Uterus (tissue), 4 donors: Measurements from ENCODE around the gene CACHD1. TPM values are rescaled to one million over a fixed set of nuclear protein-coding genes. Genes with fewer than 3 reads are reported as not detected.

Experiments
- DNase-seq, 2 donors: peaks; one replicate each; pipeline ENCODE4 v3.0.0-alpha.2; 2019 to 2020
- H3K27ac ChIP-seq, 2 donors: fragments of 200-600 bp; sonication (generic); 1 replicate in 1 of 2; 2 replicates in 1 of 2; pipeline ENCODE4 v1.5.1; 2016 to 2018
- H3K27me3 ChIP-seq, 2 donors: fragments of 200-600 bp; sonication (generic); one replicate each; pipeline ENCODE4 v1.5.1; 2018 to 2019; ENCODE audit warnings: control low read depth in 1 of 2
- H3K36me3 ChIP-seq, 2 donors: fragments of 200-600 bp; sonication (generic); one replicate each; pipeline ENCODE4 v1.5.1; 2019; ENCODE audit warnings: control low read depth in 1 of 2
- H3K4me1 ChIP-seq, 2 donors: fragments of 200-600 bp; sonication (generic); one replicate each; pipeline ENCODE4 v1.5.1; 2018 to 2019; ENCODE audit warnings: control low read depth in 1 of 2
- H3K4me3 ChIP-seq, 2 donors: fragments of 200-600 bp; sonication (generic); 1 replicate in 1 of 2; 2 replicates in 1 of 2; pipeline ENCODE4 v1.5.1; 2018 to 2019; ENCODE audit warnings: mild to moderate bottlenecking in 1 of 2
- H3K9me3 ChIP-seq, 2 donors: fragments of 200-600 bp; sonication (generic); one replicate each; pipeline ENCODE4 v1.5.1; 2019; ENCODE audit warnings: control low read depth in 1 of 2
- CTCF ChIP-seq, 4 experiments: fragments of 200-600 bp in 2 of 4; fragments of 450-650 bp in 2 of 4; sonication (generic) in 2 of 4; IDR thresholded peaks; one replicate each; pipeline ENCODE4 v1.5.1; 2016 to 2019; ENCODE audit warnings: antibody characterized with exemption in 4 of 4, mild to moderate bottlenecking in 2 of 4, moderate library complexity in 1 of 4
- POLR2A ChIP-seq, 2 donors: fragments of 450-650 bp; IDR thresholded peaks; one replicate each; pipeline ENCODE4 v1.6.1; 2016; ENCODE audit warnings: antibody characterized with exemption in 2 of 2, mild to moderate bottlenecking in 1 of 2, moderate library complexity in 1 of 2
- intact Hi-C: fragments of 100-400 bp; cut with DNase I; formaldehyde crosslinking; loops from one replicate; pipeline ENCODE4 v1.15.1; 2023; ENCODE audit warnings: low total_unique reads
- total RNA-seq, 4 donors: library from RNA; depleted of rRNA in 3 of 4; stranded (reverse); fragments of >200 nt in 3 of 4; gene quantifications; one replicate each; pipeline versions ENCODE4 v1.1.0 to v1.2.4, GENCODE V29; 2014 to 2023
- donor health status: DM: yes; HTN: yes; CAD: no.

CACHD1 gene
- total RNA-seq, 4 donors from 2014 or later = 19.2 to 39.9 (median 28.8) TPM

- H3K27me3 ChIP-seq = no peaks in the 10 kb centered on the region
- no peaks in the 10 kb centered on the region for H3K4me1 ChIP-seq
- no peaks in the 10 kb centered on the region for H3K36me3 ChIP-seq
- no peaks in the 10 kb centered on the region for H3K9me3 ChIP-seq
- no peak overlapping the region for H3K27ac ChIP-seq
- no peak overlapping the region for H3K4me3 ChIP-seq
- TF ChIP-seq POLR2A (IDR thresholded peaks at IDR 0.05) = no peak
- no peak for TF ChIP-seq CTCF (IDR thresholded peaks at IDR 0.05)
- no peak for DNase-seq
- intact Hi-C loops = no loop called here
These were observed 221.7 kb downstream of the CACHD1 start for GRCh38 chr1:64691626-64692025.

- no peaks in the 10 kb centered on the region for H3K36me3 ChIP-seq
- H3K9me3 ChIP-seq = no peaks in the 10 kb centered on the region
- intact Hi-C loops = no loop called here
- H3K27ac ChIP-seq = no peak overlapping the region
- no peak for TF ChIP-seq POLR2A (IDR thresholded peaks at IDR 0.05)
- TF ChIP-seq CTCF (IDR thresholded peaks at IDR 0.05) = no peak
- H3K4me3 ChIP-seq = no peak overlapping the region
- no peaks in the 10 kb centered on the region for H3K4me1 ChIP-seq
- no peak for DNase-seq
- H3K27me3 ChIP-seq = no peaks in the 10 kb centered on the region
These were observed 223.0 kb downstream of the CACHD1 start for GRCh38 chr1:64692911-64693310.

- Histone ChIP-seq H3K27ac (no peak overlapping the region), H3K27me3 (no peaks in the 10 kb centered on the region)
- no peak for TF ChIP-seq CTCF (IDR thresholded peaks at IDR 0.05)
- no peak for TF ChIP-seq POLR2A (IDR thresholded peaks at IDR 0.05)
These were observed 223.5 kb downstream of the CACHD1 start for GRCh38 chr1:64693406-64693805.

DNA sequence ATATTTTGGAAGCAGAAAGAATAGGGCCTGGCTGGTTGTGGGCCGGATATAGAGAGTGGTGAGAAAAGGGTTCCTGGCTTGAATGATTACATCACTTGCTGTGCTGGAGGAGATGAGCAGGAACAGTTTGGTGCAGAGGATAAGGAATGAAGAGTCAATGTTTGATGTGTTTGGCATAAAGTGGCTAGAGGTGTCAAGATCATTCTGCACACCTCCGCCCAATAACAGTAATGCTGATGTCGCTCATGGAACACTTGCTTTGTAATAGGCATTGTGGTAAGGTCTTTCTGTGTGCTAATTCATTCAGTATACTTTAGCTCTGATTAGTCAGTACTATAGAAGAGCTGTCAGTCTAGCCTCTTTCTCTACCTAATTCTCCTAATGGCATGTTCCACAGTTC, 226.9 kb downstream of the CACHD1 start:
- Histone ChIP-seq H3K27ac (no peak overlapping the region), H3K4me1 (no peaks in the 10 kb centered on the region), H3K36me3 (no peaks in the 10 kb centered on the region), H3K4me3 (no peak overlapping the region), H3K9me3 (no peaks in the 10 kb centered on the region), H3K27me3 (no peaks in the 10 kb centered on the region)
- TF ChIP-seq CTCF (IDR thresholded peaks at IDR 0.05) (no peak), POLR2A (IDR thresholded peaks at IDR 0.05) (no peak)
- intact Hi-C loops = no loop called here
- DNase-seq = no peak

More at GRCh38 chr1:64693406-64693805, 223.5 kb downstream of the CACHD1 start:
- intact Hi-C loops = no loop called here
- Histone ChIP-seq H3K9me3 (no peaks in the 10 kb centered on the region), H3K4me3 (no peak overlapping the region), H3K36me3 (no peaks in the 10 kb centered on the region), H3K4me1 (no peaks in the 10 kb centered on the region)
- no peak for DNase-seq

GRCh38 chr1:64699327-64699726, 229.4 kb downstream of the CACHD1 start:
- Histone ChIP-seq H3K27ac (no peak overlapping the region), H3K36me3 (no peaks in the 10 kb centered on the region), H3K4me1 (no peaks in the 10 kb centered on the region), H3K27me3 (no peaks in the 10 kb centered on the region), H3K4me3 (no peak overlapping the region), H3K9me3 (no peaks in the 10 kb centered on the region)
- intact Hi-C loops = no loop called here
- DNase-seq = no peak
- TF ChIP-seq CTCF (IDR thresholded peaks at IDR 0.05) = no peak
